NCI-H2081 treated with DMSO at 0.1 percent for 48 hours (cell line): ENCODE results near the gene TMEM63A.
"Not testable (repeated sequence)": the region's sequence is repeated elsewhere in the genome, so short reads cannot be mapped to it uniquely, and the experiment has no call there.

Experiments used
- DNase-seq: peaks from one replicate; lab custom pipeline; 2025; lab: John Stamatoyannopoulos, UW

TMEM63A gene

GRCh38 chr1:225845097-225845496, 37.1 kb downstream of the TMEM63A start:
- DNase-seq, result no peak

GRCh38 chr1:225844236-225845061, 37.7 kb downstream of the TMEM63A start:
- DNase-seq, result no peak

- DNase-seq, result no peak
Measured at GRCh38 chr1:225843426-225843795, 38.8 kb downstream of the TMEM63A start.

- DNase-seq, result no peak
Measured at GRCh38 chr1:225842788-225843425, 39.3 kb downstream of the TMEM63A start.

GRCh38 chr1:225842074-225842473, 40.1 kb downstream of the TMEM63A start:
- no peak for DNase-seq

- DNase-seq, result no peak
Measured at GRCh38 chr1:225840713-225841112, 41.5 kb downstream of the TMEM63A start.

- DNase-seq, result no peak
Measured at GRCh38 chr1:225840223-225840610, 42.0 kb downstream of the TMEM63A start.

- no peak for DNase-seq
Measured at GRCh38 chr1:225838793-225839192, 43.4 kb downstream of the TMEM63A start.

- DNase-seq, result not testable (repeated sequence)
Measured at GRCh38 chr1:225836296-225836695, 45.9 kb downstream of the TMEM63A start.

- DNase-seq, result no peak
Measured at GRCh38 chr1:225835856-225836255, 46.3 kb downstream of the TMEM63A start.

GRCh38 chr1:225834417-225835329, 47.5 kb downstream of the TMEM63A start:
- DNase-seq, result peak; percentile 48

- DNase-seq, result peak; percentile 98
Measured at GRCh38 chr1:225830841-225831240, 51.3 kb downstream of the TMEM63A start.

GRCh38 chr1:225828706-225829345, 53.4 kb downstream of the TMEM63A start:
- no peak for DNase-seq

- no peak for DNase-seq
Measured at GRCh38 chr1:225827076-225827475, 55.1 kb downstream of the TMEM63A start.

- DNase-seq, result peak; percentile 30
Measured at GRCh38 chr1:225825607-225826007, 56.6 kb downstream of the TMEM63A start.

- peak; percentile 78 for DNase-seq
Measured at GRCh38 chr1:225825078-225825477, 57.1 kb downstream of the TMEM63A start.

- DNase-seq, result peak; percentile 91
Measured at GRCh38 chr1:225824533-225824941, 57.6 kb downstream of the TMEM63A start.

- DNase-seq, result no peak
Measured at GRCh38 chr1:225823811-225824261, 58.3 kb downstream of the TMEM63A start.

- DNase-seq, result no peak
Measured at GRCh38 chr1:225822655-225823403, 59.4 kb downstream of the TMEM63A start.

GRCh38 chr1:225820522-225821120, 61.6 kb downstream of the TMEM63A start:
- DNase-seq, result no peak
